Ishikawa (cell line): ENCODE measurements around the gene TUBAL3.
A peak's percentile ranks its signal among the peaks of the same experiment; 100 is the strongest.

Experiments
- CEBPB ChIP-seq: IDR thresholded peaks from 2 replicates; pipeline ENCODE4 v1.6.1; 2012
- CREB1 ChIP-seq: IDR thresholded peaks from 2 replicates; pipeline ENCODE4 v1.6.1; 2012; ENCODE audit warnings: low read depth
- EGR1 ChIP-seq: IDR thresholded peaks from 2 replicates; pipeline ENCODE4 v1.6.1; 2012
- EP300 ChIP-seq: IDR thresholded peaks from 2 replicates; pipeline ENCODE4 v1.6.1; 2012; ENCODE audit warnings: borderline replicate concordance
- FOXM1 ChIP-seq: IDR thresholded peaks from 2 replicates; pipeline ENCODE4 v1.6.1; 2012; ENCODE audit warnings: low read depth, borderline replicate concordance
- MAX ChIP-seq: IDR thresholded peaks from 2 replicates; pipeline ENCODE4 v1.6.1; 2012
- NFIC ChIP-seq: IDR thresholded peaks from 2 replicates; pipeline ENCODE4 v1.6.1; 2012
- RAD21 ChIP-seq: IDR thresholded peaks from 2 replicates; pipeline ENCODE4 v1.6.1; 2012; ENCODE audit warnings: low read depth
- REST ChIP-seq: IDR thresholded peaks from 2 replicates; pipeline ENCODE4 v1.6.1; 2012; ENCODE audit warnings: low read depth, mild to moderate bottlenecking
- TAF1 ChIP-seq: IDR thresholded peaks from 2 replicates; pipeline ENCODE4 v1.6.1; 2012; ENCODE audit warnings: low read depth, mild to moderate bottlenecking
- TCF12 ChIP-seq: IDR thresholded peaks from 2 replicates; pipeline ENCODE4 v1.6.1; 2012; ENCODE audit warnings: low read depth
- TEAD4 ChIP-seq: IDR thresholded peaks from 2 replicates; pipeline ENCODE4 v1.6.1; 2012
- YY1 ChIP-seq: IDR thresholded peaks from 2 replicates; pipeline ENCODE4 v1.6.1; 2012; ENCODE audit warnings: low read depth
- ZBTB7A ChIP-seq: IDR thresholded peaks from 2 replicates; pipeline ENCODE4 v1.6.1; 2012; ENCODE audit warnings: low read depth
- TF ChIP-seq, protein P1 (sequence below): IDR thresholded peaks from 2 replicates; pipeline ENCODE4 v1.6.1; 2012

TUBAL3 gene

DNA sequence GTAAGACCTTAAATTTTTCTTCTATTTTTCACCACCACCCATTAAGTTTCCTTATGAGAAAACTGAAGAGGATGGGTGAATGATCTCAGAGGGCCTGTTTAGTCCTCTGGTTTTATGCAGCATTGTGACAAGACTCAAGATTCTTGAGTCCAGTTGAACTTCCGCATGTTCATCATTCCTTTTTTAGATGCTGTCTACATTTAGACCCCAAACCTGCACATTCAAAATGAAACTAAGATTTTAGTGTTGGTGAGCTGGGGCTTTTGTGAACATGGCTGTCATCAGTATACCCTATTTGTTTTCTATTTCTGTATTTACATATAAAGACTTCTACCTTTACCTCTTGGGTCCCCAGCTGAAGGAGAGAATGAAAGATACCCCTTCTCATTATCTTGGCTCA is 38.8 kb upstream of the TUBAL3 start:
- TF ChIP-seq REST (no peak), ZBTB7A (no peak), CREB1 (no peak), TCF12 (no peak), MAX (no peak), EP300 (no peak), NFIC (no peak), CEBPB (no peak), RAD21 (no peak), YY1 (no peak), TEAD4 (no peak), TAF1 (no peak), FOXM1 (no peak), EGR1 (no peak)
- TF ChIP-seq, protein P1, sequence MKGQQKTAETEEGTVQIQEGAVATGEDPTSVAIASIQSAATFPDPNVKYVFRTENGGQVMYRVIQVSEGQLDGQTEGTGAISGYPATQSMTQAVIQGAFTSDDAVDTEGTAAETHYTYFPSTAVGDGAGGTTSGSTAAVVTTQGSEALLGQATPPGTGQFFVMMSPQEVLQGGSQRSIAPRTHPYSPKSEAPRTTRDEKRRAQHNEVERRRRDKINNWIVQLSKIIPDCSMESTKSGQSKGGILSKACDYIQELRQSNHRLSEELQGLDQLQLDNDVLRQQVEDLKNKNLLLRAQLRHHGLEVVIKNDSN, result no peak

GRCh38 chr10:5442990-5443370 is 38.4 kb upstream of the TUBAL3 start:
- TF ChIP-seq MAX (no peak), CEBPB (no peak), NFIC (no peak), YY1 (no peak), TEAD4 (no peak), RAD21 (no peak), EGR1 (no peak), TCF12 (no peak), TAF1 (no peak), CREB1 (no peak), ZBTB7A (no peak), FOXM1 (no peak), REST (no peak), EP300 (no peak)
- TF ChIP-seq, protein P1, result no peak

GRCh38 chr10:5442065-5442989 is 37.7 kb upstream of the TUBAL3 start:
- peak; percentile 40; the same call in 1 of the 2 replicates for TF ChIP-seq CEBPB
- TF ChIP-seq EP300, result no peak
- TF ChIP-seq RAD21, result peak; percentile 69

GRCh38 chr10:5441106-5441505 is 36.5 kb upstream of the TUBAL3 start:
- TF ChIP-seq MAX (no peak), REST (no peak), TCF12 (no peak), YY1 (no peak), TEAD4 (no peak), CREB1 (no peak), RAD21 (no peak), EGR1 (no peak), ZBTB7A (no peak), CEBPB (no peak), FOXM1 (no peak), TAF1 (no peak), NFIC (no peak), EP300 (no peak)
- TF ChIP-seq, protein P1, result no peak
